NCI-H146 treated with DMSO at 0.1 percent for 48 hours (cell line): ENCODE results near the gene C9orf85.
"Not testable (repeated sequence)": the region's sequence is repeated elsewhere in the genome, so short reads cannot be mapped to it uniquely, and the experiment has no call there.

ENCODE experiments used
- DNase-seq: peaks from one replicate; lab custom pipeline; 2025; ENCODE audit not compliant: unreplicated experiment; lab: John Stamatoyannopoulos, UW

The C9orf85 gene

GRCh38 chr9:71911061-71911907, at the start of gene C9orf85, which contains the start of gene ABHD17B:
Gene C9orf85 (plus strand): TSS chr9:71911639. CDS start chr9:71911735, 96 bp downstream.
Gene ABHD17B (minus strand): TSS chr9:71911193. CDS start chr9:71875080, 36,113 bp downstream.
- DNase-seq, result peak; percentile 94

- DNase-seq, result no peak
Observed at GRCh38 chr9:71863631-71864030, 47.8 kb upstream of the C9orf85 start.

- no peak for DNase-seq
Observed at GRCh38 chr9:71875345-71875744, 36.1 kb upstream of the C9orf85 start.

- DNase-seq, result no peak
Observed at GRCh38 chr9:71876106-71876505, 35.3 kb upstream of the C9orf85 start.

GRCh38 chr9:71876829-71877228, 34.6 kb upstream of the C9orf85 start:
- no peak for DNase-seq

GRCh38 chr9:71878327-71879274, 32.8 kb upstream of the C9orf85 start:
- DNase-seq, result no peak

- no peak for DNase-seq
Observed at GRCh38 chr9:71879644-71880174, 31.7 kb upstream of the C9orf85 start.

GRCh38 chr9:71884005-71884404, 27.4 kb upstream of the C9orf85 start:
- DNase-seq, result no peak

- DNase-seq, result no peak
Observed at GRCh38 chr9:71885467-71885866, 26.0 kb upstream of the C9orf85 start.

- no peak for DNase-seq
Observed at GRCh38 chr9:71886015-71886414, 25.4 kb upstream of the C9orf85 start.

- no peak for DNase-seq
Observed at GRCh38 chr9:71886541-71886940, 24.9 kb upstream of the C9orf85 start.

- DNase-seq, result no peak
Observed at GRCh38 chr9:71887362-71887761, 24.1 kb upstream of the C9orf85 start.

GRCh38 chr9:71890042-71890679, 21.3 kb upstream of the C9orf85 start:
- no peak for DNase-seq

GRCh38 chr9:71891557-71892189, 19.8 kb upstream of the C9orf85 start:
- no peak for DNase-seq

- DNase-seq, result no peak
Observed at GRCh38 chr9:71895117-71895516, 16.3 kb upstream of the C9orf85 start.

- no peak for DNase-seq
Observed at GRCh38 chr9:71895955-71896354, 15.5 kb upstream of the C9orf85 start.

GRCh38 chr9:71896761-71897160, 14.7 kb upstream of the C9orf85 start:
- DNase-seq, result no peak

- no peak for DNase-seq
Observed at GRCh38 chr9:71897577-71897976, 13.9 kb upstream of the C9orf85 start.

GRCh38 chr9:71898756-71899155, 12.7 kb upstream of the C9orf85 start:
- DNase-seq, result not testable (repeated sequence)
